ENCODE measurements around the gene CLEC18C.
"Not testable (repeated sequence)": the region's sequence is repeated elsewhere in the genome, so short reads cannot be mapped to it uniquely, and the experiment has no call there.

- TF ChIP-seq CTCF, EZH2phosphoT487 (IDR thresholded peaks at IDR 0.05; ENCODE audit: low read length): not testable (repeated sequence)
Measured at GRCh38 chr16:70173212-70173837, at the start of gene CLEC18C.

Data from MM.1S (cell line).